GM18505 (cell line): ENCODE measurements around the gene PRSS2.

ENCODE experiments used
- ATAC-seq: cut with Tn5 transposase; IDR thresholded peaks from one replicate; pipeline ENCODE4 v1.9.1; 2021; ENCODE audit not compliant: unreplicated experiment
- POLR2A ChIP-seq: IDR thresholded peaks from 4 replicates; pipeline ENCODE4 v1.6.1; 2011; ENCODE audit warnings: borderline replicate concordance; ENCODE audit not compliant: insufficient read depth, insufficient read length; ENCODE audit errors: extremely low read depth

The PRSS2 gene

GRCh38 chr7:142819530-142819929 is 48.8 kb downstream of the PRSS2 start:
- TF ChIP-seq POLR2A, result no peak
- ATAC-seq, result no peak

GRCh38 chr7:142822714-142823113 is 51.9 kb downstream of the PRSS2 start:
- TF ChIP-seq POLR2A, result no peak
- ATAC-seq, result no peak
